ENCODE results near the gene LSR. TPM values are rescaled to one million over a fixed set of nuclear protein-coding genes. Genes with fewer than 3 reads are reported as not detected.
"Not testable (repeated sequence)": the region's sequence is repeated elsewhere in the genome, so short reads cannot be mapped to it uniquely, and the experiment has no call there.

Gene LSR
- polyA plus RNA-seq, 4 donors = 7.9 to 66.3 (median 47.9) TPM

- DNase-seq (ENCODE audit: low read depth in 4 of 4, low spot score in 3 of 4) = no peak
Observed at GRCh38 chr19:35284153-35285094, 35.6 kb downstream of the LSR start.

GRCh38 chr19:35285095-35285449, 36.3 kb downstream of the LSR start:
- no peak for DNase-seq (ENCODE audit: low read depth in 4 of 4, low spot score in 3 of 4)

- DNase-seq (ENCODE audit: low read depth in 4 of 4, low spot score in 3 of 4) = not testable (repeated sequence)
Observed at GRCh38 chr19:35285465-35285864, 36.7 kb downstream of the LSR start.

GRCh38 chr19:35286101-35286500, 37.3 kb downstream of the LSR start:
- not testable (repeated sequence) for DNase-seq (ENCODE audit: low read depth in 4 of 4, low spot score in 3 of 4)

- DNase-seq (ENCODE audit: low read depth in 4 of 4, low spot score in 3 of 4) = no peak
Observed at GRCh38 chr19:35287713-35288112, 38.9 kb downstream of the LSR start.

- no peak for DNase-seq (ENCODE audit: low read depth in 4 of 4, low spot score in 3 of 4)
Observed at GRCh38 chr19:35288331-35288730, 39.5 kb downstream of the LSR start.

- DNase-seq (ENCODE audit: low read depth in 4 of 4, low spot score in 3 of 4) = no peak
Observed at GRCh38 chr19:35288906-35289305, 40.1 kb downstream of the LSR start.

GRCh38 chr19:35290381-35291127, 41.8 kb downstream of the LSR start:
- no peak for DNase-seq (ENCODE audit: low read depth in 4 of 4, low spot score in 3 of 4)

- DNase-seq (ENCODE audit: low read depth in 4 of 4, low spot score in 3 of 4) = no peak
Observed at GRCh38 chr19:35291259-35291658, 42.5 kb downstream of the LSR start.

GRCh38 chr19:35291916-35292315, 43.1 kb downstream of the LSR start, which contains the start of gene MAG:
MAG (plus strand) TSS chr19:35292161; CDS start chr19:35295409, 3,248 bp downstream.
- no peak for DNase-seq (ENCODE audit: low read depth in 4 of 4, low spot score in 3 of 4)

- no peak for DNase-seq (ENCODE audit: low read depth in 4 of 4, low spot score in 3 of 4)
Observed at GRCh38 chr19:35292421-35293362, 43.9 kb downstream of the LSR start.

- DNase-seq (ENCODE audit: low read depth in 4 of 4, low spot score in 3 of 4) = no peak
Observed at GRCh38 chr19:35293363-35293739, 44.5 kb downstream of the LSR start.

GRCh38 chr19:35293808-35294207, 45.0 kb downstream of the LSR start:
- DNase-seq (ENCODE audit: low read depth in 4 of 4, low spot score in 3 of 4) = no peak

- no peak for DNase-seq (ENCODE audit: low read depth in 4 of 4, low spot score in 3 of 4)
Observed at GRCh38 chr19:35294328-35294727, 45.5 kb downstream of the LSR start.

- no peak for DNase-seq (ENCODE audit: low read depth in 4 of 4, low spot score in 3 of 4)
Observed at GRCh38 chr19:35294859-35295791, 46.3 kb downstream of the LSR start.

- no peak for DNase-seq (ENCODE audit: low read depth in 4 of 4, low spot score in 3 of 4)
Observed at GRCh38 chr19:35295792-35296462, 47.1 kb downstream of the LSR start.

- DNase-seq (ENCODE audit: low read depth in 4 of 4, low spot score in 3 of 4) = no peak
Observed at GRCh38 chr19:35296644-35297514, 48.1 kb downstream of the LSR start.

- no peak for DNase-seq (ENCODE audit: low read depth in 4 of 4, low spot score in 3 of 4)
Observed at GRCh38 chr19:35297515-35297848, 48.7 kb downstream of the LSR start.
